GOT3 (cell line): ENCODE measurements around the gene C5AR1.
"Not testable (repeated sequence)": the region's sequence is repeated elsewhere in the genome, so short reads cannot be mapped to it uniquely, and the experiment has no call there.

Experiments
- DNase-seq: peaks from one replicate; lab custom pipeline; 2025; ENCODE audit warnings: mixed read lengths; lab: John Stamatoyannopoulos, UW

Gene C5AR1

GRCh38 chr19:47284324-47284899, 25.2 kb upstream of the C5AR1 start:
- DNase-seq = no peak

GRCh38 chr19:47296036-47296435, 13.6 kb upstream of the C5AR1 start:
- DNase-seq = peak; percentile 25

GRCh38 chr19:47300867-47301266, 8.8 kb upstream of the C5AR1 start:
- DNase-seq = not testable (repeated sequence)

GRCh38 chr19:47302249-47302648, 7.4 kb upstream of the C5AR1 start:
- DNase-seq = no peak

- no peak for DNase-seq
Measured at GRCh38 chr19:47303966-47304365, 5.7 kb upstream of the C5AR1 start.

- DNase-seq = peak; percentile 25
Measured at GRCh38 chr19:47305309-47305751, 4.3 kb upstream of the C5AR1 start.

- DNase-seq = no peak
Measured at GRCh38 chr19:47306303-47306702, 3.4 kb upstream of the C5AR1 start.

GRCh38 chr19:47309038-47309437, 623 bp upstream of the C5AR1 start:
- DNase-seq = no peak

- no peak for DNase-seq
Measured at GRCh38 chr19:47310323-47310722, 662 bp downstream of the C5AR1 start.

GRCh38 chr19:47310819-47311218, 1.2 kb downstream of the C5AR1 start:
- no peak for DNase-seq

- no peak for DNase-seq
Measured at GRCh38 chr19:47312366-47313006, 2.8 kb downstream of the C5AR1 start.

- DNase-seq = no peak
Measured at GRCh38 chr19:47313754-47314295, 4.2 kb downstream of the C5AR1 start.

GRCh38 chr19:47315125-47315821, 5.6 kb downstream of the C5AR1 start:
- peak; percentile 61 for DNase-seq

- DNase-seq = no peak
Measured at GRCh38 chr19:47316513-47316912, 6.9 kb downstream of the C5AR1 start.

GRCh38 chr19:47319923-47320871, 10.5 kb downstream of the C5AR1 start:
- no peak for DNase-seq

- DNase-seq = no peak
Measured at GRCh38 chr19:47321630-47322029, 12.0 kb downstream of the C5AR1 start.

- DNase-seq = no peak
Measured at GRCh38 chr19:47322058-47322457, 12.4 kb downstream of the C5AR1 start.

- no peak for DNase-seq
Measured at GRCh38 chr19:47323409-47323808, 13.7 kb downstream of the C5AR1 start.

GRCh38 chr19:47323872-47324271, 14.2 kb downstream of the C5AR1 start:
- no peak for DNase-seq

GRCh38 chr19:47324502-47324901, 14.8 kb downstream of the C5AR1 start:
- DNase-seq = no peak

GRCh38 chr19:47330466-47330869, 20.8 kb downstream of the C5AR1 start:
- no peak for DNase-seq

GRCh38 chr19:47331490-47331889, 21.8 kb downstream of the C5AR1 start:
- DNase-seq = no peak
